Measurements from ENCODE around the gene RCOR2.

- TF ChIP-seq CTCF (conservative IDR thresholded peaks at IDR 0.05; ENCODE audit: low read length) (no peak), EZH2phosphoT487 (IDR thresholded peaks at IDR 0.05; ENCODE audit: borderline replicate concordance, low read depth, low read length) (no peak)
These were observed 37.2 kb downstream of the RCOR2 start for GRCh38 chr11:63879598-63880402.
